ENCODE data around the gene CAST.

- no peak for TF ChIP-seq POLR2A (IDR thresholded peaks at IDR 0.05)
- TF ChIP-seq, protein P1, sequence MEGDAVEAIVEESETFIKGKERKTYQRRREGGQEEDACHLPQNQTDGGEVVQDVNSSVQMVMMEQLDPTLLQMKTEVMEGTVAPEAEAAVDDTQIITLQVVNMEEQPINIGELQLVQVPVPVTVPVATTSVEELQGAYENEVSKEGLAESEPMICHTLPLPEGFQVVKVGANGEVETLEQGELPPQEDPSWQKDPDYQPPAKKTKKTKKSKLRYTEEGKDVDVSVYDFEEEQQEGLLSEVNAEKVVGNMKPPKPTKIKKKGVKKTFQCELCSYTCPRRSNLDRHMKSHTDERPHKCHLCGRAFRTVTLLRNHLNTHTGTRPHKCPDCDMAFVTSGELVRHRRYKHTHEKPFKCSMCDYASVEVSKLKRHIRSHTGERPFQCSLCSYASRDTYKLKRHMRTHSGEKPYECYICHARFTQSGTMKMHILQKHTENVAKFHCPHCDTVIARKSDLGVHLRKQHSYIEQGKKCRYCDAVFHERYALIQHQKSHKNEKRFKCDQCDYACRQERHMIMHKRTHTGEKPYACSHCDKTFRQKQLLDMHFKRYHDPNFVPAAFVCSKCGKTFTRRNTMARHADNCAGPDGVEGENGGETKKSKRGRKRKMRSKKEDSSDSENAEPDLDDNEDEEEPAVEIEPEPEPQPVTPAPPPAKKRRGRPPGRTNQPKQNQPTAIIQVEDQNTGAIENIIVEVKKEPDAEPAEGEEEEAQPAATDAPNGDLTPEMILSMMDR (IDR thresholded peaks at IDR 0.05): no peak
- no peak for TF ChIP-seq EP300 (IDR thresholded peaks at IDR 0.05)
These were observed 28.7 kb downstream of the CAST start for GRCh38 chr5:96690861-96691260.

Data from suprapubic skin (tissue), 3 donors.